Cardiac fibroblast (primary cell): Measurements from ENCODE around the gene ELF3.
"Not testable (repeated sequence)": the region's sequence is repeated elsewhere in the genome, so short reads cannot be mapped to it uniquely, and the experiment has no call there.

Experiments used
- DNase-seq, 2 donors: peaks; one replicate each; pipeline versions ENCODE4 v3.0.0 to v3.0.0-alpha.2; 2010; ENCODE audit warnings: low read depth in 2 of 2
- H3K4me3 ChIP-seq, 2 donors: replicated peaks in 1 of 2; 1 replicate in 1 of 2; 2 replicates in 1 of 2; pipeline ENCODE4 v1.5.1; 2011; ENCODE audit warnings: low read depth in 2 of 2, low read length in 2 of 2, mild to moderate bottlenecking in 2 of 2, moderate library complexity in 1 of 2
- CTCF ChIP-seq: IDR thresholded peaks from one replicate; pipeline ENCODE4 v1.5.1; 2011; ENCODE audit warnings: low read depth, mild to moderate bottlenecking, low read length, inconsistent platforms

Gene ELF3

GRCh38 chr1:202046748-202047708 is 36.6 kb downstream of the ELF3 start:
- DNase-seq, result peak in 1 of 2 donors; percentile 16
- TF ChIP-seq CTCF, result no peak
- H3K4me3 ChIP-seq, result no peak overlapping the region

GRCh38 chr1:202047977-202048376 is 37.6 kb downstream of the ELF3 start:
- no peak overlapping the region for H3K4me3 ChIP-seq
- TF ChIP-seq CTCF, result no peak
- no peak for DNase-seq

GRCh38 chr1:202049129-202049528 is 38.7 kb downstream of the ELF3 start:
- peak; percentile 16 to 46 for DNase-seq
- H3K4me3 ChIP-seq, result no peak overlapping the region
- no peak for TF ChIP-seq CTCF

- H3K4me3 ChIP-seq, result no peak overlapping the region
- TF ChIP-seq CTCF, result no peak
These were observed 43.7 kb downstream of the ELF3 start for GRCh38 chr1:202054094-202054493.

GRCh38 chr1:202054673-202055072 is 44.3 kb downstream of the ELF3 start:
- not testable (repeated sequence) for H3K4me3 ChIP-seq, DNase-seq

More at GRCh38 chr1:202054094-202054493, 43.7 kb downstream of the ELF3 start:
- no peak for DNase-seq

- no peak overlapping the region for H3K4me3 ChIP-seq
- no peak for DNase-seq
- no peak for TF ChIP-seq CTCF
These were observed 46.4 kb downstream of the ELF3 start for GRCh38 chr1:202056644-202057334.

- not testable (repeated sequence) for H3K4me3 ChIP-seq, DNase-seq
These were observed 46.9 kb downstream of the ELF3 start for GRCh38 chr1:202057335-202057704.
